Endothelial cell of umbilical vein (primary cell): Measurements from ENCODE around the gene CNNM2. TPM values are rescaled to one million over a fixed set of nuclear protein-coding genes. Genes with fewer than 3 reads are reported as not detected.

Source experiments
- BruUV-seq: library from RNA; stranded (reverse); fragments of 400-500 nt; replicated peaks from 2 replicates; lab custom pipeline; 2021; lab: Mats Ljungman, UMichigan
- CTCF ChIA-PET: fragments of 300-600, 350-600 bp; sonication (Branson Sonifier 250); formaldehyde crosslinking; loops from one replicate; lab custom pipeline; 2021; ENCODE audit warnings: antibody characterized with exemption, inconsistent platforms; lab: Charles Lee
- POLR2A ChIA-PET: fragments of 300-600, 350-600 bp; sonication (Branson Sonifier 250); formaldehyde crosslinking; loops from one replicate; lab custom pipeline; 2021; ENCODE audit warnings: antibody characterized with exemption, inconsistent platforms; lab: Charles Lee
- DNase-seq: peaks from one replicate; pipeline ENCODE4 v3.0.0-alpha.2; 2011; ENCODE audit warnings: low read depth, low spot score
- FAIRE-seq: peaks from 2 replicates; lab custom pipeline; 2011; peaks lifted over from hg19 to GRCh38; lab: Jason Lieb, UNC
- H2AFZ ChIP-seq: 2 replicates; pipeline ENCODE4 v1.6.0; 2012; ENCODE audit warnings: low read depth, low read length, control low read depth, inconsistent platforms
- H3K27ac ChIP-seq: 2 replicates; pipeline ENCODE4 v1.5.1; 2011; ENCODE audit warnings: low read depth, mild to moderate bottlenecking, control low read depth, low read length, moderate library complexity; ENCODE audit not compliant: insufficient read depth
- H3K27me3 ChIP-seq, 2 experiments: 2 replicates each; pipeline versions ENCODE4 v1.6.0 to v1.6.1; 2011; ENCODE audit warnings: low read length in 2 of 2, mixed read lengths in 1 of 2; ENCODE audit not compliant: control insufficient read depth in 2 of 2, insufficient read depth in 2 of 2
- H3K36me3 ChIP-seq, 2 experiments: 2 replicates in 1 of 2; 3 replicates in 1 of 2; pipeline ENCODE4 v1.5.1; 2011; ENCODE audit warnings: low read length in 2 of 2, mild to moderate bottlenecking in 1 of 2, moderate library complexity in 1 of 2; ENCODE audit not compliant: control insufficient read depth in 2 of 2, insufficient read depth in 2 of 2; ENCODE audit errors: extremely low read depth in 1 of 2
- H3K4me1 ChIP-seq: 3 replicates; pipeline ENCODE4 v1.5.1; 2011; ENCODE audit warnings: mild to moderate bottlenecking, low read length; ENCODE audit not compliant: control insufficient read depth, insufficient read depth; ENCODE audit errors: extremely low read depth
- H3K4me2 ChIP-seq: 2 replicates; pipeline ENCODE4 v1.6.1; 2011; ENCODE audit warnings: low read length, control low read depth, mixed read lengths; ENCODE audit not compliant: insufficient read depth
- H3K4me3 ChIP-seq, 3 experiments: fragments of 200-600 bp in 1 of 3; sonication (generic), shearing (Covaris generic) in 1 of 3; replicated peaks in 1 of 3; 2 replicates each; pipeline ENCODE4 v1.5.1; 2011 to 2016; ENCODE audit warnings: control low read depth in 3 of 3, low read length in 3 of 3, mild to moderate bottlenecking in 2 of 3, inconsistent platforms in 1 of 3, low read depth in 1 of 3, moderate library complexity in 1 of 3; ENCODE audit not compliant: insufficient read depth in 1 of 3
- H3K79me2 ChIP-seq: 2 replicates; pipeline ENCODE4 v1.6.0; 2012; ENCODE audit warnings: low read length, inconsistent platforms; ENCODE audit not compliant: control insufficient read depth, insufficient read depth
- H3K9ac ChIP-seq: replicated peaks from 2 replicates; pipeline ENCODE3; 2011; ENCODE audit warnings: low read length, control low read depth; ENCODE audit not compliant: insufficient read depth; ENCODE audit errors: extremely low read depth
- H3K9me1 ChIP-seq: replicated peaks from 3 replicates; pipeline ENCODE4 v1.6.0; 2011; ENCODE audit warnings: mild to moderate bottlenecking, low read length; ENCODE audit not compliant: control insufficient read depth, insufficient read depth; ENCODE audit errors: extremely low read depth
- H3K9me3 ChIP-seq: replicated peaks from 2 replicates; pipeline ENCODE4 v1.5.1; 2012; ENCODE audit warnings: low read length, inconsistent platforms; ENCODE audit not compliant: control insufficient read depth, insufficient read depth
- H4K20me1 ChIP-seq: replicated peaks from 2 replicates; pipeline ENCODE3; 2011; ENCODE audit warnings: mild to moderate bottlenecking, low read length; ENCODE audit not compliant: control insufficient read depth, insufficient read depth; ENCODE audit errors: extremely low read depth
- EZH2 ChIP-seq: IDR thresholded peaks from 2 replicates; pipeline ENCODE4 v1.6.1; 2012; ENCODE audit warnings: borderline replicate concordance, low read depth, mild to moderate bottlenecking, moderate library complexity, low read length, inconsistent platforms; ENCODE audit not compliant: severe bottlenecking
- FOS ChIP-seq: IDR thresholded peaks from 2 replicates; pipeline ENCODE4 v1.6.1; 2011; ENCODE audit warnings: mild to moderate bottlenecking, low read length, moderate library complexity, borderline replicate concordance; ENCODE audit not compliant: insufficient read depth
- GATA2 ChIP-seq: IDR thresholded peaks from 2 replicates; pipeline ENCODE4 v1.7.0; 2011; ENCODE audit warnings: low read depth, mild to moderate bottlenecking, moderate library complexity, mixed read lengths, low read length; ENCODE audit not compliant: insufficient read length, insufficient read depth
- JUN ChIP-seq: IDR thresholded peaks from 2 replicates; pipeline ENCODE4 v1.6.1; 2011; ENCODE audit warnings: borderline replicate concordance, low read depth; ENCODE audit not compliant: insufficient read length, insufficient read depth
- MYC ChIP-seq: IDR thresholded peaks from one replicate; pipeline ENCODE4 v1.6.1; 2011; ENCODE audit warnings: mild to moderate bottlenecking, low read depth, low read length
- POLR2A ChIP-seq: IDR thresholded peaks from 2 replicates; pipeline ENCODE4 v1.6.1; 2012; ENCODE audit warnings: low read depth, mild to moderate bottlenecking, control low read depth, low read length
- POLR2AphosphoS5 ChIP-seq: IDR thresholded peaks from 2 replicates; pipeline ENCODE4 v1.6.1; 2012; ENCODE audit warnings: low read depth, mild to moderate bottlenecking, control low read depth, low read length, moderate library complexity; ENCODE audit not compliant: insufficient read depth
- dilution Hi-C: fragments of 300-500 bp; cut with MboI; formaldehyde crosslinking; loops from one replicate; pipeline ENCODE4 v1.15.0; 2019; ENCODE audit warnings: low sequenced_read_pairs; ENCODE audit not compliant: extremely low pct_ligation_motif_present
- intact Hi-C: fragments of 100-400 bp; cut with micrococcal nuclease; formaldehyde crosslinking; loops from one replicate; pipeline ENCODE4 v1.10.0; 2022
- polyA plus RNA-seq, 4 experiments: library from polyadenylated mRNA; depleted of rRNA in 3 of 4; stranded (reverse) in 3 of 4; unstranded in 1 of 4; fragments of >200 nt; gene quantifications; 2 replicates each; pipeline versions ENCODE4 v1.2.1 to v1.2.3, GENCODE V29; 2011 to 2012; ENCODE audit warnings: missing spikeins in 1 of 4
- total RNA-seq: library from RNA; stranded (reverse); gene quantifications from 2 replicates; pipeline ENCODE4 v1.2.3, GENCODE V29; 2021
- TF ChIP-seq, protein P1 (sequence below): IDR thresholded peaks from 2 replicates; pipeline ENCODE4 v1.6.1; 2011; ENCODE audit not compliant: insufficient read depth, insufficient read length
- TF ChIP-seq, protein P2 (sequence below), 2 donors: IDR thresholded peaks; 1 replicate in 1 of 2; 2 replicates in 1 of 2; pipeline ENCODE4 v1.5.1; 2011; ENCODE audit warnings: low read length in 2 of 2, mild to moderate bottlenecking in 2 of 2, moderate library complexity in 2 of 2, control low read depth in 1 of 2, inconsistent platforms in 1 of 2, low read depth in 1 of 2; ENCODE audit not compliant: insufficient read depth in 1 of 2; ENCODE audit errors: extremely low read depth in 1 of 2

CNNM2 gene
- total and polyA plus RNA-seq, 2 donors (not counting 3 experiments of a cell fraction or from before 2014, with no cell fraction given) = 1.9 to 3.0 TPM

DNA sequence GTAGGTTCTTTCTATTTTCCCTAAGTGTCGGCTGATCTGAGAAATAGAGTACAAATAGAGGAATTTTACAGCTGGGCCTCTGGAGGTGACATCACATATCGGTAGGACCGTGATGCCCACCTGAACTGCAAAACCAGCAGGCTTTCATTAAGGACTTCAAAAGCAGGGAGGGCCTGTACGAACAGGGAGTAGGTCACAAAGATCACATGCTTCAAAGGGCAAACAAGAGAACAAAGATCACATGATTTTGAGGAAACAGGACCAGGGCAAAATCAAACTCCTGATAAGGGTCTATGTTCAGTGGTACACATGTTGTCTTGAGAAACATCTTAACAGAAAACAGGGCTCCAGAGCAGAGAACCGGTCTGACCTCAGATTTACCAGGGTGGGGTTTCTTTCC is 88.9 kb downstream of the CNNM2 start:
- no TSS peak for BruUV-seq
- no peaks in the 10 kb centered on the region for H3K9me3 ChIP-seq
- H3K4me1 ChIP-seq = no peaks in the 10 kb centered on the region
- no peaks in the 10 kb centered on the region for H3K27me3 ChIP-seq
- H3K36me3 ChIP-seq = no peaks in the 10 kb centered on the region
- DNase-seq = no peak
- FAIRE-seq = no peak
- CTCF ChIA-PET = no interaction called here
- POLR2A ChIA-PET = no interaction called here
- no peaks in the 10 kb centered on the region for H4K20me1 ChIP-seq
- dilution Hi-C loops = no loop called here
- no peaks in the 10 kb centered on the region for H3K79me2 ChIP-seq
- H3K9ac ChIP-seq = no peak overlapping the region
- H2AFZ ChIP-seq = no peak overlapping the region
- TF ChIP-seq EZH2 (no peak), JUN (no peak), GATA2 (no peak), POLR2AphosphoS5 (no peak), FOS (no peak), POLR2A (no peak), MYC (no peak)
- TF ChIP-seq, protein P1, sequence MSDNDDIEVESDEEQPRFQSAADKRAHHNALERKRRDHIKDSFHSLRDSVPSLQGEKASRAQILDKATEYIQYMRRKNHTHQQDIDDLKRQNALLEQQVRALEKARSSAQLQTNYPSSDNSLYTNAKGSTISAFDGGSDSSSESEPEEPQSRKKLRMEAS = no peak
- TF ChIP-seq, protein P2, sequence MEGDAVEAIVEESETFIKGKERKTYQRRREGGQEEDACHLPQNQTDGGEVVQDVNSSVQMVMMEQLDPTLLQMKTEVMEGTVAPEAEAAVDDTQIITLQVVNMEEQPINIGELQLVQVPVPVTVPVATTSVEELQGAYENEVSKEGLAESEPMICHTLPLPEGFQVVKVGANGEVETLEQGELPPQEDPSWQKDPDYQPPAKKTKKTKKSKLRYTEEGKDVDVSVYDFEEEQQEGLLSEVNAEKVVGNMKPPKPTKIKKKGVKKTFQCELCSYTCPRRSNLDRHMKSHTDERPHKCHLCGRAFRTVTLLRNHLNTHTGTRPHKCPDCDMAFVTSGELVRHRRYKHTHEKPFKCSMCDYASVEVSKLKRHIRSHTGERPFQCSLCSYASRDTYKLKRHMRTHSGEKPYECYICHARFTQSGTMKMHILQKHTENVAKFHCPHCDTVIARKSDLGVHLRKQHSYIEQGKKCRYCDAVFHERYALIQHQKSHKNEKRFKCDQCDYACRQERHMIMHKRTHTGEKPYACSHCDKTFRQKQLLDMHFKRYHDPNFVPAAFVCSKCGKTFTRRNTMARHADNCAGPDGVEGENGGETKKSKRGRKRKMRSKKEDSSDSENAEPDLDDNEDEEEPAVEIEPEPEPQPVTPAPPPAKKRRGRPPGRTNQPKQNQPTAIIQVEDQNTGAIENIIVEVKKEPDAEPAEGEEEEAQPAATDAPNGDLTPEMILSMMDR (IDR thresholded peaks at IDR 0.05; ENCODE audit: extremely low read depth in 1 of 2, insufficient read depth in 1 of 2, low read depth in 1 of 2, low read length in 2 of 2) = no peak
- no peaks in the 10 kb centered on the region for H3K9me1 ChIP-seq
- intact Hi-C loops = no loop called here
- H3K4me3 ChIP-seq = no peak overlapping the region
- H3K27ac ChIP-seq = no peak overlapping the region
- no peak overlapping the region for H3K4me2 ChIP-seq
